Measurements from ENCODE around the gene MARCHF9.

MARCHF9 gene

GRCh38 chr12:57781801-57782200 is 26.9 kb downstream of the MARCHF9 start:
- TF ChIP-seq, protein P1, sequence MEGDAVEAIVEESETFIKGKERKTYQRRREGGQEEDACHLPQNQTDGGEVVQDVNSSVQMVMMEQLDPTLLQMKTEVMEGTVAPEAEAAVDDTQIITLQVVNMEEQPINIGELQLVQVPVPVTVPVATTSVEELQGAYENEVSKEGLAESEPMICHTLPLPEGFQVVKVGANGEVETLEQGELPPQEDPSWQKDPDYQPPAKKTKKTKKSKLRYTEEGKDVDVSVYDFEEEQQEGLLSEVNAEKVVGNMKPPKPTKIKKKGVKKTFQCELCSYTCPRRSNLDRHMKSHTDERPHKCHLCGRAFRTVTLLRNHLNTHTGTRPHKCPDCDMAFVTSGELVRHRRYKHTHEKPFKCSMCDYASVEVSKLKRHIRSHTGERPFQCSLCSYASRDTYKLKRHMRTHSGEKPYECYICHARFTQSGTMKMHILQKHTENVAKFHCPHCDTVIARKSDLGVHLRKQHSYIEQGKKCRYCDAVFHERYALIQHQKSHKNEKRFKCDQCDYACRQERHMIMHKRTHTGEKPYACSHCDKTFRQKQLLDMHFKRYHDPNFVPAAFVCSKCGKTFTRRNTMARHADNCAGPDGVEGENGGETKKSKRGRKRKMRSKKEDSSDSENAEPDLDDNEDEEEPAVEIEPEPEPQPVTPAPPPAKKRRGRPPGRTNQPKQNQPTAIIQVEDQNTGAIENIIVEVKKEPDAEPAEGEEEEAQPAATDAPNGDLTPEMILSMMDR (conservative IDR thresholded peaks at IDR 0.05; ENCODE audit: low read depth, low read length): no peak
- Histone ChIP-seq H3K36me3 (ENCODE audit: insufficient read depth) (peaks cover 8% of the 10 kb centered on the region; the same call in 1 of the 2 replicates), H3K27ac (no peak overlapping the region), H3K4me1 (ENCODE audit: low read depth, poor library complexity, severe bottlenecking) (peaks cover 23% of the 10 kb centered on the region), H3K9ac (no peak overlapping the region), H3K4me2 (peak overlapping the region; percentile 4; the same call in 1 of the 2 replicates), H3K27me3 (ENCODE audit: insufficient read depth, low read depth) (no peaks in the 10 kb centered on the region), H3K79me2 (ENCODE audit: insufficient read depth, low read depth) (peaks cover 29% of the 10 kb centered on the region), H3K4me3 (IDR thresholded peaks at IDR 0.05; ENCODE audit: insufficient read depth, low read depth, low read length) (no peak overlapping the region), H2AFZ (ENCODE audit: low read depth) (no peak overlapping the region), H4K20me1 (ENCODE audit: insufficient read depth) (no peaks in the 10 kb centered on the region)

GRCh38 chr12:57782243-57782607 is 27.3 kb downstream of the MARCHF9 start:
- Histone ChIP-seq H3K27me3 (ENCODE audit: insufficient read depth, low read depth) (no peaks in the 10 kb centered on the region), H3K4me2 (peak overlapping the region; percentile 4; the same call in 1 of the 2 replicates), H3K36me3 (ENCODE audit: insufficient read depth) (peaks cover 12% of the 10 kb centered on the region; the same call in 1 of the 2 replicates), H3K4me1 (ENCODE audit: low read depth, poor library complexity, severe bottlenecking) (peaks cover 23% of the 10 kb centered on the region), H3K4me3 (IDR thresholded peaks at IDR 0.05; ENCODE audit: insufficient read depth, low read depth, low read length) (no peak overlapping the region), H4K20me1 (ENCODE audit: insufficient read depth) (no peaks in the 10 kb centered on the region), H3K9ac (no peak overlapping the region), H3K79me2 (ENCODE audit: insufficient read depth, low read depth) (peaks cover 29% of the 10 kb centered on the region), H2AFZ (ENCODE audit: low read depth) (peak overlapping the region; percentile 69; the same call in 1 of the 2 replicates), H3K27ac (no peak overlapping the region)
- TF ChIP-seq, protein P1 (conservative IDR thresholded peaks at IDR 0.05; ENCODE audit: low read depth, low read length): no peak

GRCh38 chr12:57782608-57783465 is 27.9 kb downstream of the MARCHF9 start, which contains the start of gene TSFM:
Gene TSFM, plus strand, starts transcription at chr12:57782787. Its CDS starts 15 bp downstream, at chr12:57782802.
- Histone ChIP-seq H3K4me1 (ENCODE audit: low read depth, poor library complexity, severe bottlenecking) (peaks cover 23% of the 10 kb centered on the region), H2AFZ (ENCODE audit: low read depth) (peak within 1 kb of the TSS; percentile 69), H3K4me3 (IDR thresholded peaks at IDR 0.05; ENCODE audit: insufficient read depth, low read depth, low read length) (peak within 1 kb of the TSS; percentile 97), H4K20me1 (ENCODE audit: insufficient read depth) (no peaks in the 10 kb centered on the region), H3K9ac (peak within 1 kb of the TSS; percentile 76), H3K79me2 (ENCODE audit: insufficient read depth, low read depth) (peaks cover 29% of the 10 kb centered on the region), H3K27ac (peak within 1 kb of the TSS; percentile 51), H3K27me3 (ENCODE audit: insufficient read depth, low read depth) (no peaks in the 10 kb centered on the region), H3K4me2 (peak within 1 kb of the TSS; percentile 76), H3K36me3 (ENCODE audit: insufficient read depth) (peaks cover 16% of the 10 kb centered on the region; the same call in 1 of the 2 replicates)
- TF ChIP-seq, protein P1 (conservative IDR thresholded peaks at IDR 0.05; ENCODE audit: low read depth, low read length): peak; percentile 100

GRCh38 chr12:57783466-57783801 is 28.5 kb downstream of the MARCHF9 start:
- Histone ChIP-seq H3K9ac (peak overlapping the region; percentile 76; the same call in 1 of the 2 replicates), H4K20me1 (ENCODE audit: insufficient read depth) (no peaks in the 10 kb centered on the region), H3K27me3 (ENCODE audit: insufficient read depth, low read depth) (no peaks in the 10 kb centered on the region), H3K36me3 (ENCODE audit: insufficient read depth) (peaks cover 20% of the 10 kb centered on the region; the same call in 1 of the 2 replicates), H3K4me2 (peak overlapping the region; percentile 76), H2AFZ (ENCODE audit: low read depth) (peak overlapping the region; percentile 69; the same call in 1 of the 2 replicates), H3K27ac (peak overlapping the region; percentile 51; the same call in 1 of the 2 replicates), H3K79me2 (ENCODE audit: insufficient read depth, low read depth) (peaks cover 29% of the 10 kb centered on the region), H3K4me3 (IDR thresholded peaks at IDR 0.05; ENCODE audit: insufficient read depth, low read depth, low read length) (peak overlapping the region; percentile 94), H3K4me1 (ENCODE audit: low read depth, poor library complexity, severe bottlenecking) (peaks cover 23% of the 10 kb centered on the region)
- TF ChIP-seq, protein P1 (conservative IDR thresholded peaks at IDR 0.05; ENCODE audit: low read depth, low read length): no peak

All from KMS-11 (cell line).